ENCODE data around the gene FKBP3.

- TF ChIP-seq CTCF (IDR thresholded peaks at IDR 0.05 in 4 of 5, conservative IDR thresholded peaks at IDR 0.05 in 1 of 5) (no peak), POLR2A (IDR thresholded peaks at IDR 0.05) (no peak)
Measured at GRCh38 chr14:45169906-45170305, 35.6 kb upstream of the FKBP3 start.
